GM12873 (cell line): ENCODE results near the gene GCNA.

Source experiments
- CTCF ChIP-seq: IDR thresholded peaks from 2 replicates; pipeline ENCODE4 v1.5.1; 2012; ENCODE audit warnings: low read depth, mild to moderate bottlenecking, moderate library complexity, low read length, control low read depth; ENCODE audit not compliant: insufficient read depth; ENCODE audit errors: missing control alignments

Gene GCNA

GRCh38 chrX:71581210-71581609, 3.0 kb downstream of the GCNA start:
- TF ChIP-seq CTCF: no peak

GRCh38 chrX:71586929-71587328, 8.7 kb downstream of the GCNA start:
- no peak for TF ChIP-seq CTCF

GRCh38 chrX:71599965-71600364, 21.7 kb downstream of the GCNA start:
- TF ChIP-seq CTCF: no peak

GRCh38 chrX:71603618-71604017, 25.4 kb downstream of the GCNA start:
- TF ChIP-seq CTCF: no peak

- no peak for TF ChIP-seq CTCF
Observed at GRCh38 chrX:71604141-71604540, 25.9 kb downstream of the GCNA start.

GRCh38 chrX:71604796-71605568, 26.7 kb downstream of the GCNA start:
- no peak for TF ChIP-seq CTCF

GRCh38 chrX:71606536-71607216, 28.4 kb downstream of the GCNA start:
- no peak for TF ChIP-seq CTCF
